Testis (tissue), 2 donors: ENCODE data around the gene P2RY12.

Experiments
- CTCF ChIP-seq, 3 experiments: fragments of 450-650 bp in 2 of 3; fragments of 200-600 bp in 1 of 3; sonication (generic) in 1 of 3; IDR thresholded peaks; one replicate each; pipeline ENCODE4 v1.5.1; 2016 to 2019; ENCODE audit warnings: antibody characterized with exemption in 3 of 3, mild to moderate bottlenecking in 2 of 3, moderate library complexity in 1 of 3
- POLR2A ChIP-seq: fragments of 450-650 bp; IDR thresholded peaks from one replicate; pipeline ENCODE4 v1.6.1; 2017; ENCODE audit warnings: antibody characterized with exemption, mild to moderate bottlenecking, moderate library complexity

GRCh38 chr3:151346292-151346691, 38.3 kb downstream of the P2RY12 start:
- TF ChIP-seq POLR2A (no peak), CTCF (IDR thresholded peaks at IDR 0.05) (no peak)
